Fibroblast of upper back skin (primary cell): ENCODE results near the gene RAX.

Source experiments
- DNase-seq: peaks from one replicate; pipeline ENCODE4 v3.0.0-alpha.2; 2013

Gene RAX

DNA sequence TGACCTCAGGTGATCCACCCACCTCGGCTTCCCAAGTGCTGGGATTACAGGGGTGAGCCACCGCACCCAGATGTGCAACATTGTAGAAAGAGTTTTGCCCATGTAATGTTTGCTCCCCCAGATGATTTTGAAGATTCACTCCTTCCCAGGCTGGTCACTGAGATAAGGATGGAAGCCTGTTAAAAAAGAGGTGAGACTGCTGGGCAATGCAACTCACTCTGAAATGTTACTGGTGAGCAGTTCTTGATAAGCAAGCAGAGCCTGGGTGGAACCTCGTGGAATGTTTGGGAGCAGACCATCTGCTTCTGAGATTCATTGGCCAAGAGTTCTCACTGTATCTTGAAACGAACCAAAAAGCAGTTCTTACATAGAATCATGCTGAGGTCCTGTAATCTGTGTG is 33.6 kb downstream of the RAX start:
- DNase-seq, result no peak

DNA sequence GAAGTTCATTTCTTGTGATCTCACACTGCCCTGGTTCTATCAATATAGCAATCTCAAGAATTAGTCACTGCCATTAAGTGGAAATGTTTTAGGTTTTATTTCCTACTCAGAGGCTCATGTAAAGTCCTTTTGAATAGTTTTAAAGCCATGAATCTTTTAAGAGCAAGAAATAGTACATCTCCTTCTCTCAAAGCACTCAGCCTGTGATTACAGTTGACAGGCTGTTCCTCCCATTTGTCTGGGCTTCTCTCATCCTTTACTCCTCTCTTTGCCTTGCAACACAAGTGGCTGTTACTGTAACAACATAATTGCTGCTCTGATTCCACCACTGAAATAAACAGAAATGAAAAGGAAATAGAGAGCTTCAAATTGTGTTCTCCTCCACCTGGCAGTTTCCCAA is 34.9 kb downstream of the RAX start:
- peak; percentile 5 for DNase-seq

DNA sequence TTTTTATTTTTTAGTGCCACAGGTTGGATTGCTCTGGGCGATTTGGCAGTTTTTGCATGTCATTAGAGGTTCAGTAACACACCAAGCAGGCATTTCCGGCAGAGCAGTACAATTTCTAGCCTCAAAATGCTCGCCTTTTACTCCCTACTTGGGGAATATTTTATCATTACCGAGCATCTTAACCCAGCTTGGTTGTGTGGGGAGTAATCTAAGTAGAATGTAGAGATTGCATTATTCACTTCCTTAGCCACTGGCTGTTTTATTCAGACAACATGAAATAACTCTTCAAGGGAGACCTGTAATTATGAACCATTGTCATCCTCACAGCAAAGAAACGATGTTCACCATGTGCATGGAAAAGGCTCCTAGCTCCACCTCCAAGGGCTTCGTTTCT is 40.2 kb downstream of the RAX start:
- peak; percentile 52 for DNase-seq

DNA sequence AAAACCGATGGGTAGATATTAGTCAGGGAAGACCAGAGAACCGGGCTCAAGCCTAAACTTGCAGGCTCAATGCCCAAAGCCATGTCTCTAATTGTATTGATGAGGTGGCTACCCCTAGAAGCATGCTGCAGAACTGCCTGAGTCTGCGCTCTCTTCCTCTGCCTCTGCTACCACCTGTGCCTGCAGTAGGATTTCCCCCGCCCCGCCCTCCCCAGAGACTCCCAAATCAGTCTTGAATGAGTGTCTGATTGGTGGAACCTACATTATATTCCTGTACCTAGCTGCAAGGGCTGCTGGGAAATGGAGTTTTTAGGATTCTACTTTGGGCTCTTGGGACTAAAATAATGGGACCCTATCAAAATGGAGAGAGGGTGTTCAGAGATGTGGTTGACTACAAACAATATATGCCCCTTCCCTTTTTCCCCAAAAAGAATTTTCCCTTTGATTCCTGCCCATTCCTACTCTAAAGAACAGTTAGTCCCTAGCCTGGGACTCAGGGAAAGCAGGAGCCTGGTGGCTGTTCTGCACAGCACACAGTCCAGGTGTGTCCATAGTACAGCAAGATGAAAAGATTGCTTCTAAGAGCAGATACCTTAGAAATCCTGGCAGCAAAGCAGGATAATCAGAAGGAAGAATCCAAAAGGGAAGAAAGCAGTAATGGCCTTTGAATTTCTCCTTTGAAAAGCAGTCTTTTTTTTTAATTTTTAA is 40.8 kb downstream of the RAX start:
- no peak for DNase-seq

DNA sequence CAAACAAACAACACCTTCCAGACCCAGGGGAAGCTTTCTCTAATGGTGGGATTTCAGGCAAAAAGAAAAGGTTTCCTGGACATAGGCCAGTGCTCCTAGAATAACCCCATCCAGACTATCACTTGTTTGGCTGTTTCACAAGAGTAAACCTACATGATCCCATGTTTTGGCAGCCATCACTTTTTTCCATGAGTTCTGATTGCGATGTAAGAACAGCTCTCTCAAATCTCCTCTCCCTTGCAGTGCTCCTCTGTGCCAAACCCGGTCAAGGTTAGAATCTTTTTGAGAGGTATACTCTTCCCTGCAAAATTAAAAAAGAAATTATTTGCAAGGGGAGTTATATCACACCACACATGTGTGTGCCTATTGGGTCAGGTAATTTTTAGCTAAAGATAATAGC is 41.4 kb downstream of the RAX start:
- no peak for DNase-seq

DNA sequence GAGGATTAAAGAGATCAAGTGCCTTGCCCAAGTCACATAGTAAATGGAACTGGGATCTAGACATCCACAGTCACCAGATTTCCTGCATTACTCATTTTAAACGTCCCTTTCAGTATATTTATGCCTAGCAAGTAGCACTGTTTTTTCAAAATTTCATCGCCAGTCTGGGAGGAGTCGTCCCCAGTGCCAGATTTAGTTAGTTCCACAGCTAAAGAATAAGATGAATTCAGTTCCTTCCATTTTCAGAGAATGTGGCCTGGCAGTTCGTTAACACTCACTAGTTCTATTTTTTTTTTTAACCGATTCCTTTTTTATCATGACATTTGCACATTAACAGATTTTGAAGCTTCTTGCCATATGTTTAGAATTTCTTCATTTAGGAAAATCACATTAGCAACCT is 42.1 kb downstream of the RAX start:
- DNase-seq, result no peak

DNA sequence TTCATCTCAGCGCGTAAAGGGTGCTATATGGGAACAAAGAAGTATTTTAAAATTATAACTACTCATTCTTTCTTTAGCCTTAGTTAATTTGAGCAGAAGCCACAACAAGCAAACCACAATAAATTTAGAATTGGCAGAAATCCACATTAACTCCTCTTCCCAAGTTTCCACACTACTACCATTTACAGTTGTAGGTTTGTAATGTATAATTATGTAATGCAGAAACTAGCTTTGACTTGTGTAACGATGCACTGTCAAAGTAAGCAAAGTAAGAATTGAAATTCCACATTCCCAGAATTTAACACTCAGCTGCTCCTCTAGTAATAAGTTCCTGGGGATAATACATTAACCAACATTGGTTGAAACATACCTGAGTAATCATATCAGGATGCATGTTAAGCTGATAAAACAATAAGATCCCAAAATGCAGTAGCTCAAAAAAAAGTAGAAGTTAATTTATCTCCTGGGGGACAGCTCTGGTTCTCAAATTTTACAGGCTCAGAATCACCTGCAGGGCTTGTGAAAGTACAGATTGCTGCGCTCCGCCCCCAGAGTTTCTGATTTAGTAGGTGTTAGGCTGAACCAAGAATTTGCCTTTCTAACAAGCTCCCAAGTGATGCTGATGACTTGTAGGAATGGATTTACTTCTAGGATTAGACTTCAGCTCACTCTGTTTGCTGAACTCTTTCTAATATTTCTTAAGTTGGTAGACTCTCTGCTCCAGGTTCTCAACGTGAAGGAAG is 43.4 kb downstream of the RAX start:
- DNase-seq, result peak; percentile 11

DNA sequence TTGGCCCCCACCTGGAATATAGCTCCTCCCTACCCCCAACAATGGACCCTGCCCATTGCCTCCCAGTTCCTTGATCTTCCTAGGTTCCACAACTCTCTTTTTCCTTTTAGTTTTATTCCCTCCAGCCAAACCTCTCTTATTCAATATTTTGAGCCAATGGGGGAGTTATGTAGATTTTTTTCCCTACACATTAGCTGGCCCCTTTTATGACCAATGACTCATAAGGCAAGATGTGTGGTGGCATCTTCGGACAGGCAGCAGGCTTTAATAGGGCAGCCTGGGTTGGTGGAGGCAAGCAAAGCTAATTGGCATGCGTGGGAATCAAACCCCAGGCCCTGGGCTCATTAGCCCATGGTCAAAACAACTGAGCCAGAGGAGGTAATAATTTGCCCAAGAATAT is 44.1 kb downstream of the RAX start:
- peak; percentile 7 for DNase-seq

DNA sequence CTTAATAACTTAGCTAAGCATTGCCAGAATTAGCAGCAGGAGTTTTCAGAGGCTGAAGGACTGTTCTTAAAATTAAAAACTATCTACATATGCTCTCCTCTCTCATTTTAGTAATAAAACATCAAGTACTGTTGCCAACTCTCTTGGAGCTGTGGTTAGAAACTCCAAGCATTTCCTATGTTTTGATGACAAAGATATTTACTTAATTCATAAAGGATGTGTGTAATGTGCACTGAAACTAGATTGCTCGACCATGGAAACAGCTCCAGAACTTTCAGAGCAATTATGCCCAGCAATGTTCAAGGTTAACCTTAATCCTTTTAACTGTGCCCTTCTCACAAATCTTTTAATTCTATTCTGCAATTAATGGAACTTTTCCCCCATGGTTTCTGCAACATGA is 44.9 kb downstream of the RAX start:
- DNase-seq, result peak; percentile 52

DNA sequence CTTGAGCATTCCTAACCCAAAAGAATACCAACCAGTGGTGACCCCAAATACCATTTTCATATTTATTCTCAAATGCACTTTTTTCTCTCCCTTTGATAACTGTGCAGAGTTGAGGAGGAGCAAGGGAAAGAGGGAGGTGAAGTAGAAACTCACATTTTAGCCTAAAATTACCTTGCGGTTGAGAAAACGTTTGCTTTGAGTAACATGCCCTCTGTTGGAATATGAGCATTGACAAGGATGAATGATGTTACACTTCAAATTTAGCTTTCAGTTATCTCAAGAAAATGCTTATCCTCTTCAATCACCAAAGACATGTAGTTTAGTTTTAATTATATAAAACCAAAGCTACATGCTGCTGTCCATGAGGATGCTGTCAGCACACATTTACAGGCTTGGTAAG is 50.9 kb downstream of the RAX start:
- DNase-seq, result no peak

DNA sequence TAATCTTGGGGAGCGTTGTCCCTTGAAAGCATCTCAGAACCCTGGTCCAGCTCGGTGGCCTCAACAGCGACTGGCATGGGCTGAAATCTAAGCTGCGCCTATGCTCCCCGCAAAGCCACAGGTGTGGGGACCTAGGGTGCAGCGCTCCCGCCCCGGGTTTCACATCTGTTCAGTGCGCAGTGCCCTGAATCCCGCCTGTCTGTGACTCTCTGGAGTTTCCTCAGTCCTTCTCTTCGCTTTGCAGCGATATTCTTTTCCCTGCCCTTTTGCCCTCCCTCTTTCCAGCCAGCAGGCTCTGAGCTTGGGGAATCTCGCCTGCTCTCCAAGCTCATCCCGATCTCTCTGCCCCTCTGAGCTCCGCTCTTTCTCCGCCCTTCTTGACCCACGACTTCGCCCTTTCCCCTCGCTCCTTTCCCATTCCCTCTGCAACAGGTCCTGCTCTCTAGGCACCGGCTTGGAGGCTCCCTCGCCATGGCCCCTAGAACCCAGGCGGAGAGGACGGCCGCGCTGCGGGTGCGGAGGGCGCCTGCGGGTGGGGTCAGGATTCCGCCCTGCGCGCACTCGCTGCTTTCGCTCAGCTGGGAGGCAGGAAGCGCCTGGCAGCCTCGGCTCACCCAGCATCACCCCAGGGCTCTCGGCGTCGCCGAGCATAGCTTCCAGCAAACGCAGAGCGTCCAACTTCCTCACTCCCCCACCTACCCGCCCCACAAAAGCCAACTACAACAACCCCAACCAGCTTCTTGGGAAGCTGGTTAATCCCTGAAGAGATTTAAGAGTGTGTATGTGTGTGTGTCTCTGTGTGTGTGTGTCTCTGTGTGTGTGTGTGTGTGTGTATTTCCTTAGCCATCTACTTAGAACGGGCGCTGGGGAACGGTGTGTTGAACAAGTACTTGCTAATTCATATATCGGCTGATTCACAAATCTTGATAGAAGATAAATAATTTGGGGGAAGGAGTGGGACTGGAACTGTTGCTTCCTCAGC is 52.2 kb downstream of the RAX start:
- no peak for DNase-seq

DNA sequence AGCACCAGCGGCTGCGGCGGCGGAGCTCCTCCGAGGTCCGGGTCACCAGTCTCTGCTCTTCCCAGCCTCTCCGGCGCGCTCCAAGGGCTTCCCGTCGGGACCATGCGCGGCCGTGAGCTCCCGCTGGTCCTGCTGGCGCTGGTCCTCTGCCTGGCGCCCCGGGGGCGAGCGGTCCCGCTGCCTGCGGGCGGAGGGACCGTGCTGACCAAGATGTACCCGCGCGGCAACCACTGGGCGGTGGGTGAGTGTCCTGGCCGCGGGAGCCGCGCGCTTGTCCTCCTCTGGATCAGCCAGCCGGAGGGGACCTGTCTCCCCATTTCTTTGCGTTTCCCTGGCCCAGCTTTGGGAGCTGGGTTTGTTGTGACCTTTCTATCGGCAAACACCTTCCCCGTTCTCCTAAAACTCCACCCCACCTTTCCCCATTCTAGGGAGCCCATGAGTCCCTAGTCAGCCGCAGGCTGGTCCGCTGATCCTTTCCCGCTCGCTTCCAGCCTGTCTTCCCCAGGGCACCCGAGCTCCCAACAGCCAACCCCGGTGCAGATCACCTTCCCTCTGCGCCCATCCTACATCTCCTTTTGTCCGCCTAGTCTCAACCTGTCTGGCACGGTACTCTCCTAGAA is 53.0 kb downstream of the RAX start:
- DNase-seq, result no peak

DNA sequence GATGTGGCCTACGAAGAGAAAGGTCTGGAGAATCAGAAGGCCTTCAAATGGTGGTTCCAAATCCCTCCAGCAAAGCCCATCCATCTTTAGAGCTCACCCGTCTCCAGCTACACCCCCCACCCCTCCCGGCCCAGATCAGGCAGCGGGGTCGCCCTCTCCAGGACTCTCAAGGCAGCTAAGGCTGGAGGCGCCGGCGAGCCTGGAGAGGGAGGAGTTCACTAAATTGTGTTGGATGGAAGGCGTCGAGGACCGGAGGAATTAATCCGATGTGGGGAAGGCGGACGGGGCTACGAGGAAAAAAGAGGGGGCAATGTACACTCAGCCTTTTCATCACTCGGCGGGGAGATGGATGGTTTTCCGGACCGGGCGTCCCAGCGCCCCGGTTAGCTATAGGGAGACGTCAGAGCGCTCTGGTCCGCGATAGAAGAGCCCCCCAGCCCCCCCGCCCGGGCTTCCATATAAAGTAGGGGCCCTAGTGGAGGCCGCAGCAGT is 53.5 kb downstream of the RAX start, which contains the start of gene GRP:
Gene GRP, plus strand, starts transcription at position 487 of the 492 bp plus-strand sequence. CDS start 108 bp downstream, outside the sequence.
- no peak for DNase-seq

DNA sequence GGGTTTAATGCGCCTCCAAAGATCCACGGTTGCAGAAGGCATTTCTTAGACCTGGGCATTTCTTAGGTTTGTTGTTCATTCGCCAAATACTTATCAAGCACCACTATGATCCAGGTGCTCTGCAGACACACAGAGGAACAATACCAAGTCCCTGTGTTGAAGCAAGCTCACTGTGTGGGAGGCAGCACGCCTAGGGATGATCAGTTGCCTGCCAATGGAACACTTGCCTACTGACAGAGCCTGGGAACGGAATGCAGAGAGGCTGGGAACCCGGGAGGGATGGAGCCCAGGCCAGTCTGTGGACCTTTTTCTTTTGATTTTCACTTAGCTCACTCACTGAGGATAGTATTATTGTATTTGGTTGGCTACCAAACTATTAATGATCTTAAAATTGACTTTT is 55.2 kb downstream of the RAX start:
- no peak for DNase-seq
